HEK293T (cell line): ENCODE results near the gene MLN.
A peak's percentile ranks its signal among the peaks of the same experiment; 100 is the strongest.

Experiments
- CTCF ChIA-PET: fragments of 350-600 bp; formaldehyde crosslinking; extraction: SDS; loops from one replicate; lab custom pipeline; 2021; ENCODE audit warnings: antibody characterized with exemption, inconsistent platforms; lab: Yijun Ruan, JAX
- POLR2A ChIA-PET: fragments of 350-600 bp; formaldehyde crosslinking; extraction: SDS; loops from one replicate; lab custom pipeline; 2020; ENCODE audit warnings: antibody characterized with exemption, inconsistent platforms; lab: Yijun Ruan, JAX
- DNase-seq: peaks from one replicate; pipeline ENCODE4 v3.0.0; 2012; ENCODE audit warnings: mixed read lengths; ENCODE audit errors: extremely low spot score
- ARNT ChIP-seq: fragments of 450-650 bp; IDR thresholded peaks from 2 replicates; pipeline ENCODE4 v1.6.1; 2017; ENCODE audit warnings: mild to moderate bottlenecking
- BHLHE40 ChIP-seq: fragments of 450-650 bp; IDR thresholded peaks from 2 replicates; pipeline ENCODE4 v1.6.1; 2016; ENCODE audit warnings: mild to moderate bottlenecking, moderate library complexity, borderline replicate concordance
- CTBP1 ChIP-seq: fragments of 450-650 bp; IDR thresholded peaks from 2 replicates; pipeline ENCODE4 v1.6.1; 2016; ENCODE audit warnings: borderline replicate concordance
- ELF4 ChIP-seq: fragments of 450-650 bp; IDR thresholded peaks from 2 replicates; pipeline ENCODE4 v1.6.1; 2017; ENCODE audit warnings: antibody characterized with exemption
- FOXA1 ChIP-seq: fragments of 450-650 bp; IDR thresholded peaks from 2 replicates; pipeline ENCODE4 v1.6.1; 2016; ENCODE audit warnings: mild to moderate bottlenecking
- FOXK2 ChIP-seq: fragments of 450-650 bp; IDR thresholded peaks from 2 replicates; pipeline ENCODE4 v1.6.1; 2016; ENCODE audit warnings: mild to moderate bottlenecking
- FOXM1 ChIP-seq: fragments of 450-650 bp; IDR thresholded peaks from 2 replicates; pipeline ENCODE4 v1.6.1; 2017; ENCODE audit warnings: mild to moderate bottlenecking, borderline replicate concordance
- HDGF ChIP-seq: fragments of 450-650 bp; IDR thresholded peaks from 2 replicates; pipeline ENCODE4 v1.6.1; 2017; ENCODE audit warnings: antibody characterized with exemption, borderline replicate concordance
- L3MBTL2 ChIP-seq: fragments of 450-650 bp; conservative IDR thresholded peaks from 2 replicates; pipeline ENCODE4 v1.6.1; 2016; ENCODE audit warnings: mild to moderate bottlenecking
- LEF1 ChIP-seq: fragments of 450-650 bp; IDR thresholded peaks from 2 replicates; pipeline ENCODE4 v1.6.1; 2017; ENCODE audit warnings: mild to moderate bottlenecking, borderline replicate concordance
- NFRKB ChIP-seq: fragments of 450-650 bp; IDR thresholded peaks from 2 replicates; pipeline ENCODE4 v1.6.1; 2016; ENCODE audit warnings: mild to moderate bottlenecking, moderate library complexity
- SP1 ChIP-seq: fragments of 450-650 bp; IDR thresholded peaks from 2 replicates; pipeline ENCODE4 v1.6.1; 2017
- SUZ12 ChIP-seq: fragments of 450-650 bp; IDR thresholded peaks from 2 replicates; pipeline ENCODE4 v1.6.1; 2016; ENCODE audit warnings: mild to moderate bottlenecking
- TARDBP ChIP-seq: fragments of 450-650 bp; IDR thresholded peaks from 2 replicates; pipeline ENCODE4 v1.6.1; 2016
- ZNF384 ChIP-seq: fragments of 450-650 bp; IDR thresholded peaks from 2 replicates; pipeline ENCODE4 v1.6.1; 2016
- TF ChIP-seq, protein P1 (sequence below): fragments of 450-650 bp; IDR thresholded peaks from 2 replicates; pipeline ENCODE4 v1.6.1; 2016

The MLN gene

DNA sequence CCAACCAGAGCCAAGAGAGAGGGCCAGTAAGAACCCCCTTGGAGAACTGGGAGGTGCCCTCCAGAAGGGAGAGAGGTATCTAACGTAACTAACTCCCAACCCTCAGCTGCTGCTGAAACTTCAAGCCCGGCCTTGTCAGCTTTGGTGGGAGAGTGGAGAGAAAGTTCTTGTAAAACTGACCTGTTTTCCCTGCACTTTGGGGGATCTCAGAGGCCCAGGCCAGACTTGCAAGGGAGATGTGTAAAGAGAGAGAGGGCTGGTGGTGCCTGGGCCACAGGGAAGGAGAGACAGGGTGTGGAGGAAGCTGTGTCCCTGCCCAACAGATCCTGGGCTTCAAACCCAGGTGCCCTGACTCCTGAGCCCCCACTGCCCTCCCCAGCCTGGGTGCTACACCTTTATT lies 39.8 kb downstream of the MLN start:
- CTCF ChIA-PET = interaction anchor here (0.6 to 1.0 kb wide), 3 partner anchors 78 to 98 kb away, joined by 3 to 5 read pairs (median 3); no protein-coding TSS in a partner anchor
- POLR2A ChIA-PET = interaction anchor here (1.1 to 1.2 kb wide), 2 partner anchors 16 to 53 kb away, joined by 3 to 4 read pairs; partner anchors contain the start of gene UQCC2
- DNase-seq = no peak
- TF ChIP-seq SP1 = no peak
- no peak for TF ChIP-seq ZNF384
- TF ChIP-seq CTBP1 = no peak
- TF ChIP-seq FOXK2 = no peak
- no peak for TF ChIP-seq FOXA1
- TF ChIP-seq BHLHE40 = no peak
- TF ChIP-seq NFRKB = no peak
- no peak for TF ChIP-seq LEF1
- TF ChIP-seq TARDBP = no peak

DNA sequence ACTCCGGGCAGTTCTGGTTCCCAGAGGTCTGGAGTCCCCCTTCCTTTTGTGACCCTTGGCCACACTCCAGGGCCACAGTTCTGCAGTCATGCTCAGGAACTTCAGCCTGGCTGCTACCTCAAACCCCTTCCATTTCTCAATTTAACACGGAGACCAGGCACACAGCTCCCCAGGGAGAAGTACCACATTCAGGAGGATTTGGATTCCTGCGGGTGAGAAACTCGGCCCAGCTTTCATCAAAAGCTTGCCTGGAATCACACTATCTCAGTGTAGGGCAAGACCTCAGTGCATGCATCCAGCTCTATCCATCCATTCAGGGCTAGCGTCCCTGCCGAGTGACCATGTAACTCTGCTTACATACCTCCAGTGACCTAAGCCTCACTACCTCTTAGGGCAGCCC lies 40.3 kb downstream of the MLN start:
- POLR2A ChIA-PET = interaction anchor here (1.1 to 1.2 kb wide), 2 partner anchors 15 to 52 kb away, joined by 3 to 4 read pairs; partner anchors contain the start of gene UQCC2
- TF ChIP-seq SUZ12 (no peak), ELF4 (no peak), CTBP1 (no peak), SP1 (no peak), ZNF384 (no peak), FOXK2 (no peak), BHLHE40 (no peak), FOXM1 (no peak), L3MBTL2 (no peak), HDGF (no peak), LEF1 (no peak), TARDBP (no peak), NFRKB (no peak), ARNT (no peak), FOXA1 (no peak)
- TF ChIP-seq, protein P1, sequence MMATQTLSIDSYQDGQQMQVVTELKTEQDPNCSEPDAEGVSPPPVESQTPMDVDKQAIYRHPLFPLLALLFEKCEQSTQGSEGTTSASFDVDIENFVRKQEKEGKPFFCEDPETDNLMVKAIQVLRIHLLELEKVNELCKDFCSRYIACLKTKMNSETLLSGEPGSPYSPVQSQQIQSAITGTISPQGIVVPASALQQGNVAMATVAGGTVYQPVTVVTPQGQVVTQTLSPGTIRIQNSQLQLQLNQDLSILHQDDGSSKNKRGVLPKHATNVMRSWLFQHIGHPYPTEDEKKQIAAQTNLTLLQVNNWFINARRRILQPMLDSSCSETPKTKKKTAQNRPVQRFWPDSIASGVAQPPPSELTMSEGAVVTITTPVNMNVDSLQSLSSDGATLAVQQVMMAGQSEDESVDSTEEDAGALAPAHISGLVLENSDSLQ = no peak
- CTCF ChIA-PET = interaction anchor here (0.6 to 2.6 kb wide), 3 partner anchors 18 to 78 kb away, joined by 3 to 11 read pairs (median 4); no protein-coding TSS in a partner anchor
- no peak for DNase-seq

DNA sequence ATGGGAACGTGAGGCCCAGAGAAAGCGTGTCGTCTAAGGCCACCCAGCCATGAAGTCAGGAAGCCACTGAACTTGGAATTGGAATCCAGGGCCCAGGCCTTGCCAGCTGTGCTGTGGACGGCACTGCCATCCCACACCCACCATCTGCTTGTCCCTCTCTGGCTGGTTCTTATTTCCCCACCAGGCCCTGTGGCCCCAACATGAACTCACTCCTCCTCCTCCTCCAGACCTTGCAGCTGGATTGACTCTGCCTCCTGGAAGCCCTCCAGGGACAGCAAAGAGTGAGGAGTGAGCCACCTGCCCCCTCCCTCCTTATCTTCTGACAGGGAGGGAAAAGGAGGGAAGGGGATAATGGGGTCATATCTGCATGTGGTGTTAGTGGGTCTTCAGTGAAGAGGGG lies 41.1 kb downstream of the MLN start:
- CTCF ChIA-PET = interaction anchor here (0.6 to 2.6 kb wide), 2 partner anchors 17 to 178 kb away, joined by 3 to 11 read pairs; no protein-coding TSS in a partner anchor

DNA sequence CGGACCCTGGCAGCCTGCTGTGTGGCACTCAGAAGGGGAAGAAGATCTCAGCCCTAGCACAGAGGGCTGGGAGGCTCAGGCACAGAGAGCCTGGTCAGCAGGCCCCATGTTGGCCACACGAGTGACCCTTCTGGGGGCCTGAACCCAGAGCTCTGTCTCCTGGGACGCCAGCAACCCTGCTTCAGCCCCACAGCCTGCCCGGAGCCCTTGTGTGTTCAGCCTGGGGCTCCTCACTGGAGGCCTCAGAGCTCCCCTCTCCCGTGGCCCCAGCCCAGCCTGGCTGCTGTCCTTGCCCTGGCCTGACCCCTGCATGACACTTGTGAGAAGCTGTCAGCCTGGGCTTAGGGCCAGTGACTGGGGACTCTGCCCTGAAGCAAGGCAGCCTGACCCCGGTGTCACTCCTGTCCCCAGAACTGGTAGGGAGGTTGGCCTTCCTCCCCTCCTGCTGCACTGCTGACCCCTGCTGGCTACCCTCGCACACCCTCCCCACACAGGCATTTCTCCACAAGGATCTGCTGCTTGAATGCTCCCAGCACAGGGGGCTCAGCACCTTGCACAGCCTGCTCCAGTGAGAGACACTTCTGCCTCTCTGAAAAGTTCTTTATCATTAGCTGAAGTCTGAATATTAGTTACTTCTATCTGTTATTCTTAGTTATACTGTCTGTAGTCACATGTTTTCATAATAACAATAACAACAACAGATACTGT lies 41.7 kb downstream of the MLN start:
- ChIA-PET POLR2A (interaction anchor here (3.7 kb wide), 1 partner anchor 51 kb away, joined by 22 read pairs; the partner anchor contains the start of gene UQCC2), CTCF (interaction anchor here (0.6 to 2.6 kb wide), 6 partner anchors 9 to 51 kb away, joined by 3 to 11 read pairs (median 4); partner anchors contain the start of gene UQCC2)
- peak; percentile 50 for DNase-seq
- TF ChIP-seq SP1 (no peak), ARNT (no peak), SUZ12 (no peak), ZNF384 (no peak), ELF4 (no peak), FOXK2 (no peak), CTBP1 (no peak), BHLHE40 (no peak), NFRKB (no peak), TARDBP (no peak), HDGF (no peak), FOXM1 (no peak), L3MBTL2 (no peak)
- TF ChIP-seq, protein P1 = no peak

More for the DNA sequence above, 41.1 kb downstream of the MLN start:
- TF ChIP-seq ELF4 = no peak
- no peak for TF ChIP-seq FOXM1
- TF ChIP-seq, protein P1 = no peak
- TF ChIP-seq SUZ12 = no peak
- TF ChIP-seq FOXK2 = no peak
- TF ChIP-seq NFRKB = no peak
- TF ChIP-seq SP1 = no peak
- TF ChIP-seq ZNF384 = no peak
- no peak for DNase-seq
- POLR2A ChIA-PET = interaction anchor here (3.7 kb wide), 1 partner anchor 52 kb away, joined by 22 read pairs; the partner anchor contains the start of gene UQCC2

DNA sequence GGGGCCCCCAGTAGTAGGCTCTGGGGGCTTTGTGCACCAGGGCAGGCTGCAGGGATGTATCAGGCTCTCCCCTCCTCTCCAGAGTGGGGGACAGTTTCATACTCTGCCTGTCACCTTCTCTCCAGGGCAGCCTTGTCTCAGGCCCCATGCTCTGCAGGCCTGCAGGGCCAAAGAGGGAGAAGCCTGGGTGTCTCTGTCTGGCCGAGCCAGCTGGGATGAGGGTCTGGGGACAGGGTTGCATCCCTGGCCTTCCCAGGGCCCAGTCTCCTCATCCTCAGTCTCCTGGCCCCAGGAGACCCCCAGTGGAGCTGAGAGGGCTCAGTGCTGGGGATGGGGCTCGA lies 42.3 kb downstream of the MLN start:
- CTCF ChIA-PET = interaction anchor here (0.6 to 2.6 kb wide), 8 partner anchors 10 to 51 kb away, joined by 3 to 11 read pairs (median 3); partner anchors contain the start of gene UQCC2
- TF ChIP-seq NFRKB = no peak
- TF ChIP-seq ARNT = no peak
- no peak for TF ChIP-seq ZNF384
- TF ChIP-seq SUZ12 = no peak
- no peak for TF ChIP-seq HDGF
- TF ChIP-seq FOXK2 = no peak
- no peak for TF ChIP-seq ELF4
- TF ChIP-seq LEF1 = no peak
- TF ChIP-seq FOXA1 = no peak
- no peak for TF ChIP-seq L3MBTL2
- TF ChIP-seq, protein P1 = no peak
- TF ChIP-seq CTBP1 = no peak
- TF ChIP-seq TARDBP = no peak
- POLR2A ChIA-PET = interaction anchor here (3.7 kb wide), 1 partner anchor 50 kb away, joined by 22 read pairs; the partner anchor contains the start of gene UQCC2
- DNase-seq = no peak
